CD8-positive, alpha-beta memory T cell (primary cell): ENCODE data around the gene PITRM1. TPM values are rescaled to one million over a fixed set of nuclear protein-coding genes. Genes with fewer than 3 reads are reported as not detected.
A peak's percentile ranks its signal among the peaks of the same experiment; 100 is the strongest.

Experiments used
- CTCF ChIA-PET: fragments of 350-600 bp; sonication (Branson Sonifier 250); formaldehyde crosslinking; loops from one replicate; lab custom pipeline; 2021; ENCODE audit warnings: antibody characterized with exemption; lab: Charles Lee
- POLR2A ChIA-PET: fragments of 350-600 bp; sonication (Branson Sonifier 250); formaldehyde crosslinking; loops from one replicate; lab custom pipeline; 2021; ENCODE audit warnings: antibody characterized with exemption; lab: Charles Lee
- DNase-seq, 5 donors: peaks; one replicate each; pipeline versions ENCODE4 v3.0.0 to v3.0.0-alpha.2; 2020 to 2022; ENCODE audit warnings: mixed read lengths in 1 of 5
- H3K27ac ChIP-seq: one replicate; pipeline ENCODE4 v1.7.0; 2013; ENCODE audit warnings: low read depth, mild to moderate bottlenecking, low read length, moderate library complexity
- H3K27me3 ChIP-seq: 2 replicates; pipeline ENCODE4 v1.7.0; 2013; ENCODE audit warnings: low read length, mild to moderate bottlenecking; ENCODE audit not compliant: insufficient read depth, poor library complexity, severe bottlenecking
- H3K36me3 ChIP-seq: 2 replicates; pipeline ENCODE4 v1.7.0; 2013; ENCODE audit warnings: mild to moderate bottlenecking, low read length, moderate library complexity; ENCODE audit not compliant: insufficient read depth
- H3K4me1 ChIP-seq: 2 replicates; pipeline ENCODE4 v1.7.0; 2013; ENCODE audit warnings: mild to moderate bottlenecking, low read length, moderate library complexity; ENCODE audit not compliant: insufficient read depth
- H3K4me3 ChIP-seq: 2 replicates; pipeline ENCODE4 v1.7.0; 2013; ENCODE audit warnings: mild to moderate bottlenecking, low read length
- H3K9me3 ChIP-seq: 2 replicates; pipeline ENCODE4 v1.7.0; 2013; ENCODE audit warnings: mild to moderate bottlenecking, low read length
- H3K27ac Mint-ChIP-seq, 8 donors: one replicate each; pipeline ENCODE4 v1.8.0; 2020 to 2021; ENCODE audit warnings: mixed read lengths in 8 of 8, mild to moderate bottlenecking in 6 of 8, inconsistent platforms in 3 of 8, moderate library complexity in 3 of 8
- H3K27me3 Mint-ChIP-seq, 2 donors: one replicate each; pipeline ENCODE4 v1.8.0; 2020 to 2021; ENCODE audit warnings: mixed read lengths in 2 of 2, mild to moderate bottlenecking in 1 of 2, moderate library complexity in 1 of 2
- H3K36me3 Mint-ChIP-seq, 3 donors: one replicate each; pipeline ENCODE4 v1.8.0; 2020 to 2021; ENCODE audit warnings: mixed read lengths in 3 of 3, inconsistent platforms in 1 of 3, mild to moderate bottlenecking in 1 of 3
- H3K4me1 Mint-ChIP-seq, 3 donors: one replicate each; pipeline ENCODE4 v1.8.0; 2020 to 2021; ENCODE audit warnings: mixed read lengths in 3 of 3, inconsistent platforms in 1 of 3, mild to moderate bottlenecking in 1 of 3
- H3K4me3 Mint-ChIP-seq, 7 donors: one replicate each; pipeline ENCODE4 v1.8.0; 2020 to 2021; ENCODE audit warnings: mixed read lengths in 7 of 7, mild to moderate bottlenecking in 6 of 7, moderate library complexity in 4 of 7, inconsistent platforms in 2 of 7
- H3K9me3 Mint-ChIP-seq, 5 donors: one replicate each; pipeline ENCODE4 v1.8.0; 2020 to 2022; ENCODE audit warnings: mixed read lengths in 5 of 5, mild to moderate bottlenecking in 3 of 5, moderate library complexity in 2 of 5, inconsistent platforms in 1 of 5
- polyA plus RNA-seq: library from polyadenylated mRNA; unstranded; fragments of 300-500 nt; fragmentation: Illumina TruSeq; gene quantifications from one replicate; pipeline ENCODE4 v1.2.3, GENCODE V29; 2021
- total RNA-seq, 2 experiments: library from RNA; stranded (reverse); gene quantifications; one replicate each; pipeline ENCODE4 v1.2.3, GENCODE V29; 2021

PITRM1 gene
- total and polyA plus RNA-seq, 3 experiments from 2014 or later: 49.1 to 132 (median 132) TPM

DNA sequence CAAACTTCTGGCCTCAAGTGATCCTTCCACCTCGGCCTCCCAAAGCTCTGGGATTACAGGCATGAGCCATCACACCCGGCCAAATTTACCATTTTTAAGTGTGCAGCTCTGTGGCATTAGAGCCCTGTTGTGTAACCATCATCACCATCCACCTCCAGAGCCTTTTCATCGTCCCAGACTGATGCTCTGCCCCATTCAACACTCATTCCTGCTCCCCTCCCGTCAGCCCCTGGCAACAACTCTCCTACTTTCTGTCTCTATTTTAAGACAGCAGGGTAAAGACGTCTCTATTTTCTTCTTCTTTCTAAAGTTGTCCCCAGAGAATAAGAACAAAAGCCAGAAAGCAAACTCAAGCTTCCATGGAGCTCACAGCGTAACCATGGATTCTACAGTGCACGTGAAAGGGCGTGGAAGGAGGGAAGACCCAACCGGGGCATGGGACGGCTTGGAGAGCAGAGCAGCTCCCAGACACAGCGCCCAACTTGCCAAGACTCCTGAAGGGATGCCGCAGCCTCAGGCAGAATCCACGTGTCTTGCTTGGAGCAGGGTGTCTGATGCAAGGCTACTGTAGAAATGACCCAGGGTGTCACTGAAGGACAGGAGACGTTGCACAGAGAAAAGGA lies 42.7 kb upstream of the PITRM1 start:
- H3K4me1 Mint-ChIP-seq: no peaks in the 10 kb centered on the region
- H3K27me3 ChIP-seq: no peaks in the 10 kb centered on the region
- no peaks in the 10 kb centered on the region for H3K9me3 Mint-ChIP-seq
- no peak for DNase-seq
- no peaks in the 10 kb centered on the region for H3K36me3 ChIP-seq
- peaks cover 5 to 6% of the 10 kb centered on the region in 2 donors for H3K27me3 Mint-ChIP-seq
- H3K9me3 ChIP-seq: no peaks in the 10 kb centered on the region
- H3K4me3 Mint-ChIP-seq: no peak overlapping the region
- no peak overlapping the region for H3K4me3 ChIP-seq
- no peak overlapping the region for H3K27ac ChIP-seq
- H3K36me3 Mint-ChIP-seq: peaks cover 0 to 2% (median 0%) of the 10 kb centered on the region in 3 donors
- ChIA-PET CTCF (interaction anchor here (1.0 kb wide), 1 partner anchor 18 kb away, joined by 5 read pairs; no protein-coding TSS in a partner anchor), POLR2A (no interaction called here)
- H3K27ac Mint-ChIP-seq: no peak overlapping the region
- no peaks in the 10 kb centered on the region for H3K4me1 ChIP-seq

DNA sequence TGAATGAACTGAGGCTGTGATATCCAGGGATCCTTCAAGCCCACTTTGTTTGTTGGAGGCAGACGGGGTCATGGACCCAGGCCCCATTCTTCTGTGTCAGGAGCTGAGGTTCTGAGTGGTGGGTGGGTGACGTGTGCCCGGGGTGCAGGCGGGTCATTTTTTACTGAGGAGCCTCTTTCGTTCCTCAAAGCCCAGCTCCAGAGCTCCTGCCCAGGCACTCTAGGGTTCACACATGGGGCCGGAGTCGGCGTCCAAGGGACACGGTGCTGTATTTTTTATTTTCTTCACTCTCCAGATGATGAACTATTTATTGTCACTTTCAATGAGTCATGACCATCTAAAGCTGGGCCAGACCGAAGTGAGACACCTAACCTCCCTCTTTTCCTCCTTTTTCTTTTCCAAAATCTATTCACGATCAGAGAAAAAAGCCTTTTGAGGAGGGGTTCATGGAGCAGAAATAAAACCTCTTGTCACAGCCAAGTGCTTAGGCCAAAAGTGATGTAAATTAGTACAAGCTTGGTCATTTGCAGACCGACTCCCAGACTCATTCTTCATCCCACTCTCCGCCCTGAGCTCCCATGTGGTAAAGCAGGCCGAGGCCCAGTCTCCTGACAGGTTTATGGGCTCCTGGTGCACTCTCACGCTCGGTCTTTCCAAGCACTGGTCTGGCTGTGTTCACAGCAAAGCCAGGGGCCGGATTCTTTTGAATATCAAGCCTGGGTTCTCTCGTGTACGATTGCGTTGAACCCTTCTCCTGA lies 41.4 kb upstream of the PITRM1 start:
- Mint-ChIP-seq H3K27ac (no peak overlapping the region), H3K36me3 (no peaks in the 10 kb centered on the region), H3K27me3 (peaks cover 7 to 13% of the 10 kb centered on the region in 2 donors), H3K4me3 (no peak overlapping the region), H3K4me1 (no peaks in the 10 kb centered on the region), H3K9me3 (no peaks in the 10 kb centered on the region)
- DNase-seq: no peak
- no peak overlapping the region for H3K4me3 ChIP-seq
- H3K27me3 ChIP-seq: no peaks in the 10 kb centered on the region
- ChIA-PET CTCF (interaction anchor here (0.6 to 1.0 kb wide), 2 partner anchors 10 to 20 kb away, joined by 3 read pairs; no protein-coding TSS in a partner anchor), POLR2A (no interaction called here)
- no peaks in the 10 kb centered on the region for H3K9me3 ChIP-seq
- no peaks in the 10 kb centered on the region for H3K36me3 ChIP-seq
- H3K4me1 ChIP-seq: no peaks in the 10 kb centered on the region
- H3K27ac ChIP-seq: no peak overlapping the region

DNA sequence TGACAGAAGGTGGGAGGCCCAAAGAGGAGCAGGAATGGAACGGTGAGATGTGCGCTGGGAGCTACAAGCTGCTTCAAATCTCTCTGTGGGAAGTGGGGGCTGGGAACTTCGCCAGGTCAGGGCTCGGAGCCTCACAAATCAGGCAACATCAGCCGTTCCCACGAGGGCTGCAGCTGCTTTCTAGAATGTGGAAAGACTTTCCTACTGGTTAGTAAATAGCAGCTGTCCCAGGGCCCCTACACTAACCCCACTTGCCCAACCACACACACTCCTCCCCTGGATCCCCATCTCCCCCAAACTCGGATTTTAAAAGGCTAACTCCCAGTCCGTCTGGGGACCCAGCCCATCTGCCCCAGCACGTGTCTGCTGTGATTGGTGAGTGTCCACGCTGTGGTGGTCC lies 40.6 kb upstream of the PITRM1 start:
- H3K36me3 ChIP-seq: no peaks in the 10 kb centered on the region
- Mint-ChIP-seq H3K4me3 (no peak overlapping the region), H3K9me3 (no peaks in the 10 kb centered on the region), H3K4me1 (no peaks in the 10 kb centered on the region), H3K27me3 (peaks cover 4 to 17% of the 10 kb centered on the region in 2 donors), H3K27ac (no peak overlapping the region), H3K36me3 (no peaks in the 10 kb centered on the region)
- no peak for DNase-seq
- CTCF ChIA-PET: interaction anchor here (0.6 to 1.0 kb wide), 2 partner anchors 9 to 20 kb away, joined by 3 read pairs; no protein-coding TSS in a partner anchor
- H3K9me3 ChIP-seq: no peaks in the 10 kb centered on the region
- no peak overlapping the region for H3K27ac ChIP-seq
- H3K4me3 ChIP-seq: no peak overlapping the region
- POLR2A ChIA-PET: no interaction called here
- no peaks in the 10 kb centered on the region for H3K4me1 ChIP-seq
- H3K27me3 ChIP-seq: no peaks in the 10 kb centered on the region

DNA sequence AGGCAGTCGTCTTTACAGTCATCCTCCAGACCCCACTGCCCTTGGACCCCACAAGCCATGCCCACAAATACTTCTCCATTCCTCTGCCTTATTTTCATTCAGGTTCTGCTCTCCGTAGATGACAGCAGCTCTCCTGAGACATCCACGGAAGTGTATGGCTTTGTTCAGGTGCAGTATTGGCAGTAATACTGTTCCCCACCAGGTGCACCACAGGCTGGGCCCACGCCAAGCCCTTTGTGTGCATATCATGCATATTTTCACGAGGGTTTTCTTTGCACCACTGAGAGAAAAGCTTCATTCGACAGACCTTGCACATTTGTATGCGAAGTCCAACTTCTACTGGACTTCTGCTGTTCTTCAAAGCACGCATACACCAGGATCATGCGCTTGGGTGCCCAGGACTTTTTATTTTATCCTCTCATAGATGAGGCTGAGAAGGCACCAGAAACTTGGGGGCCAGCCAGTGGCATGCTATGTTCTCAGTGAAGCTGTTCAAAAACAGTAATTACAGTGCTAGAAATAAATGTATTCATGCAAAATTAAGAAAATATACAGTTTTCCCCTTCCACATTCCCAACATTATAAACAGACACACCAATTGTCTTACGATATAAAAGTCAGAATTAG lies 37.8 kb upstream of the PITRM1 start:
- H3K27ac ChIP-seq: no peak overlapping the region
- no peaks in the 10 kb centered on the region for H3K36me3 ChIP-seq
- no peaks in the 10 kb centered on the region for H3K4me1 ChIP-seq
- H3K27me3 ChIP-seq: peaks cover 6% of the 10 kb centered on the region
- ChIA-PET POLR2A (no interaction called here), CTCF (interaction anchor here (2.8 kb wide), 1 partner anchor 12 kb away, joined by 9 read pairs; no protein-coding TSS in a partner anchor)
- Mint-ChIP-seq H3K27me3 (peaks cover 14 to 40% of the 10 kb centered on the region in 2 donors), H3K9me3 (no peaks in the 10 kb centered on the region), H3K36me3 (no peaks in the 10 kb centered on the region), H3K4me1 (no peaks in the 10 kb centered on the region), H3K4me3 (no peak overlapping the region), H3K27ac (no peak overlapping the region)
- H3K9me3 ChIP-seq: no peaks in the 10 kb centered on the region
- DNase-seq: no peak
- H3K4me3 ChIP-seq: no peak overlapping the region

DNA sequence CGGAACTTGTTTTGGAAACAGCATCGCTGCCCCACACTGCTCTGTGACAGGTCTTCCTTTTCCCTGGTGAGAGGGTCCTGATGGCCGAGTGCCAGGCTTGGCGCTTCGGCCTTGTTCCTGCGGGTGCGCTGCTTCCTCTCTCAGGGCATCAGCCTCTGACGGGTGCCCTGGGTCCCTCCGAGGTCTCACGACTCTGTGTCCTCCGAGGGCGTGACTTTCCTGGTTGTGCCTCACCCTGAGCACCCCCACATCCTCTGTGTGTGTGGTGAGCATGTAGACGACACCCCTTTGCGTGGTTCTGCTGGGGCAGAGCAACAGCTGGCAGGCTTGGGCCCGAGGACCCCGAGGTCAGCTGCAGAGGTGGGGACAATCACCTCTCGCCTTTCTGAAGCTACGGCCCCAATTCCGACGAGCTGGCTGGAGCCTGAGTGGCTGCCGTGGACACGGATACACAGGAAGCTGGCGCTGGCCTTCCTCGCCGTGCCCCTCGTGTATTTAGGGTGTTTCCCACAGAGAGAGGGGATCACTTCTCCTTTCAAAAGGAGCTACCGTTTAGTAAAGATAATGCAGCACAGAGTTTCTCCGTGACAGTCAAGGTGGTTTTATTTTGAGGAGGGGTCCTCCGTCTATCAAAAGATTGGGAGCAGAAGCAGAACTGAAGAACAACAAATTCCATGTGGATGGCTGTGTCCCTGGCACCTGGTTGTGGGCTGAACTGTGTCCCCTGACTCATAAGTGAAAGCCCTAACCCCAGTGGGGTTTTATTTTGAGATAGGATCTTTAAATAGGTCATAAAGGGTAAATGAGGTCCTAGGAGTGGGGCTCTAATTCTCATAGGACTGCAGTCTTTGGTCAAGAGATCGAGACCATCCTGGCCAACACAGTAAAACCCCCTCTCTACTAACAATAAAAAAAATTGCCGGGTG lies 36.2 kb upstream of the PITRM1 start:
- H3K9me3 ChIP-seq: no peaks in the 10 kb centered on the region
- peaks cover 6% of the 10 kb centered on the region for H3K27me3 ChIP-seq
- ChIA-PET CTCF (interaction anchor here (2.4 to 2.8 kb wide), 2 partner anchors 11 to 16 kb away, joined by 8 to 9 read pairs; no protein-coding TSS in a partner anchor), POLR2A (no interaction called here)
- H3K4me3 ChIP-seq: no peak overlapping the region
- H3K36me3 Mint-ChIP-seq: no peaks in the 10 kb centered on the region
- no peak for DNase-seq
- H3K36me3 ChIP-seq: no peaks in the 10 kb centered on the region
- peaks cover 0 to 5% (median 4%) of the 10 kb centered on the region in 3 donors for H3K4me1 Mint-ChIP-seq
- H3K27ac ChIP-seq: no peak overlapping the region
- no peaks in the 10 kb centered on the region for H3K4me1 ChIP-seq
- no peaks in the 10 kb centered on the region for H3K9me3 Mint-ChIP-seq
- peak overlapping the region in 1 of 8 donors; percentile 17 for H3K27ac Mint-ChIP-seq
- H3K4me3 Mint-ChIP-seq: peak overlapping the region in 1 of 7 donors; percentile 5
- peaks cover 18 to 43% of the 10 kb centered on the region in 2 donors for H3K27me3 Mint-ChIP-seq

DNA sequence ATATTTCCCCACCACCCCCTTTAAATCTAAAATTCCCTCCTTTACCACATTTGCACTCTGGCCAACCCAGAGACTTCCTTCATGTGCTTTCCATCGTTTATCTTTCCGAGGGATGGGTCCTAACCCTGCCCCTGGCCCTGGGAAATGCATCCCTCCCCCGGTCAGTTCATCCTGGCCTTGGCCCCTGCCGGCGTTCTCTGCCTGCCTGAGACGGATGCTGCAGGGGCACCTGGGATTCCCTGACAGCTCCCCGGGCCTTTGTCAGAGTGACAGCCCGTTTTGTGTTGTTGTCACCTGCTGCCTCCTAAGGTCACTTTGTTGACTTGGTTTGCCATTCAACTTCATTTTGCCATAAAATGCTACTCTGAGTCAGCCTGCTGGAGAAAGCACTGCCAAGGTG lies 34.8 kb upstream of the PITRM1 start:
- Histone ChIP-seq H3K9me3 (no peaks in the 10 kb centered on the region), H3K36me3 (no peaks in the 10 kb centered on the region), H3K27me3 (peaks cover 6% of the 10 kb centered on the region), H3K27ac (no peak overlapping the region), H3K4me1 (no peaks in the 10 kb centered on the region), H3K4me3 (no peak overlapping the region)
- ChIA-PET POLR2A (no interaction called here), CTCF (interaction anchor here (1.5 to 2.4 kb wide), 2 partner anchors 9 to 14 kb away, joined by 7 to 8 read pairs; no protein-coding TSS in a partner anchor)
- H3K9me3 Mint-ChIP-seq: no peaks in the 10 kb centered on the region
- H3K4me3 Mint-ChIP-seq: no peak overlapping the region
- H3K36me3 Mint-ChIP-seq: no peaks in the 10 kb centered on the region
- no peak for DNase-seq
- peaks cover 0 to 13% (median 12%) of the 10 kb centered on the region in 3 donors for H3K4me1 Mint-ChIP-seq
- peaks cover 19 to 47% of the 10 kb centered on the region in 2 donors for H3K27me3 Mint-ChIP-seq
- no peak overlapping the region for H3K27ac Mint-ChIP-seq

DNA sequence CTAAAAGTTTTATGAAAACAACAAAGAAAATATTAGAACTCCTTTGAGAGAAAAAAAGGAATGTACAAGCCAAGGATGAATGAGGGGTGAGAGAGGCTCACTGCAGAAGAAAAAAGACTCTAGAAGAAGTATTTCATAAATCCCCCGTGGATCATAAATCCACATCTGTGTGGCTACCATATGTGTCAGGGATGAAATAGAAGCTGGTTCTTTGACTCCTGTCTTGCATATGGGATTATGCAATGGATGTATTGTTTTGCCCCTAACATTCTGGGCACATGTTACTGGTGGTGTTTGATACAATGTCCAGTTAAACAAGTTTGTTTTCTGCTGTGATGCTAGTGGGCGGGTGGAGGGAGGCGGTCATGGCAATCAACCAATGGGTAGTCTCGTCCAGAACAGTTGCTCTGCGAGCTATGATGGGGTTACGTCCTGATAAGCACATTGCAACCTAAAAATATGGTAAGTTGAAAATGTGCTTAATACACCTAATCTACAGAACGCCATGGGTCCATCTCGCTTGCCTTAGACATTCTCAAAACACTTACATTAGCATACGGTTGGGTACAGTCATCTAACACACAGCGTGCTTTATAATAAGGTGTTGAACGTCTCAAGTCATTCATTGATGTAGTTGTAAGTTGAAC lies 34.1 kb upstream of the PITRM1 start:
- H3K9me3 Mint-ChIP-seq: no peaks in the 10 kb centered on the region
- H3K9me3 ChIP-seq: no peaks in the 10 kb centered on the region
- H3K4me3 Mint-ChIP-seq: no peak overlapping the region
- peaks cover 0 to 13% (median 12%) of the 10 kb centered on the region in 3 donors for H3K4me1 Mint-ChIP-seq
- no peak overlapping the region for H3K27ac ChIP-seq
- no peak for DNase-seq
- peaks cover 21 to 53% of the 10 kb centered on the region in 2 donors for H3K27me3 Mint-ChIP-seq
- no peaks in the 10 kb centered on the region for H3K36me3 ChIP-seq
- ChIA-PET CTCF (interaction anchor here (1.5 to 2.4 kb wide), 2 partner anchors 9 to 14 kb away, joined by 7 to 8 read pairs; no protein-coding TSS in a partner anchor), POLR2A (no interaction called here)
- H3K4me3 ChIP-seq: no peak overlapping the region
- H3K4me1 ChIP-seq: no peaks in the 10 kb centered on the region
- H3K27ac Mint-ChIP-seq: no peak overlapping the region
- H3K27me3 ChIP-seq: peaks cover 6% of the 10 kb centered on the region
- no peaks in the 10 kb centered on the region for H3K36me3 Mint-ChIP-seq
